ENCODE measurements around the gene PGS1. TPM values are rescaled to one million over a fixed set of nuclear protein-coding genes. Genes with fewer than 3 reads are reported as not detected.

The PGS1 gene
- total RNA-seq, 6 experiments from 2014 or later: 20.2 to 26.1 (median 24.5) TPM

- H3K4me3 Mint-ChIP-seq: peak overlapping the region; percentile 95
- H3K9me3 Mint-ChIP-seq: no peaks in the 10 kb centered on the region
- peak overlapping the region; percentile 97 for H3K27ac Mint-ChIP-seq
- peaks cover 79% of the 10 kb centered on the region for H3K4me1 Mint-ChIP-seq (ENCODE audit: low read depth)
- peaks cover 4% of the 10 kb centered on the region for H3K27me3 Mint-ChIP-seq (ENCODE audit: insufficient read depth)
- peaks cover 35% of the 10 kb centered on the region for H3K36me3 Mint-ChIP-seq (ENCODE audit: low read depth)
- TF ChIP-seq CTCF (IDR thresholded peaks at IDR 0.05): no peak
- no peak for DNase-seq
These were observed 1.9 kb downstream of the PGS1 start for GRCh38 chr17:78380370-78380769.

DNA sequence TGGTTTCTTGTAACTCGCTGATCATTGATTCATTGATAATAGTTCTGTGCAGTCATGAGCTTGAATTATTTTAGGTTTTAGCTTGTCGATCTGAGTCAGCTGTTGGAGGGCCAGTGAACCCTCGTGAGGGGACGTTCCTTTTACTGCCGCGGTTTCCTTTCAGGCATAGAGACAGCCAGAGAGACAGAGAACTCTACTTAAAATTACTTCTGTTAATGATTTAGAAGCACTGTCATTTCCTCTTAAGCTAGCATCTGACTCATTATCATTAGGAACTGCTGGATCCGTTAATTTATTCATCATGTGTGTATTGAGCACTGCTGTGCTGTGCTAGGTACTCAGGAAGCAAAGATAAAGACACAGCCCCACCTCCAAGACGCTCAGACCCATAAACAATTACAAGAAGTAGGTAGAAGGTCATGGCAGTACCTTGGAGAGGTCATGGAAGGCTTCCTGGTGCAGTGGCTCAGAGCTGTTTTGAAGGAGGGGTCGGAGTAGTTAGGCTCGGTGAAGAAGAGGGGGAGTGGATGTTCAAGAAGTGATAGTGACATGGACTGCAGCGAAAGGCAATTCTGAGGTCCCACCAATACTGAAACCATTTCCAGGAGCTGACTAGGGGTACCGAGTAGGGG is 3.3 kb downstream of the PGS1 start:
- peaks cover 79% of the 10 kb centered on the region for H3K4me1 Mint-ChIP-seq (ENCODE audit: low read depth)

GRCh38 chr17:78383725-78384471 is 5.4 kb downstream of the PGS1 start:
- Mint-ChIP-seq H3K4me3 (peak overlapping the region; percentile 66), H3K36me3 (ENCODE audit: low read depth) (peaks cover 44% of the 10 kb centered on the region), H3K4me1 (ENCODE audit: low read depth) (peaks cover 88% of the 10 kb centered on the region), H3K27ac (peak overlapping the region; percentile 96), H3K9me3 (no peaks in the 10 kb centered on the region), H3K27me3 (ENCODE audit: insufficient read depth) (peaks cover 5% of the 10 kb centered on the region)
- DNase-seq: peak; percentile 97
- no peak for TF ChIP-seq CTCF (IDR thresholded peaks at IDR 0.05)

More for the DNA sequence above, 3.3 kb downstream of the PGS1 start:
- peaks cover 6% of the 10 kb centered on the region for H3K27me3 Mint-ChIP-seq (ENCODE audit: insufficient read depth)
- peak overlapping the region; percentile 95 for H3K4me3 Mint-ChIP-seq
- no peaks in the 10 kb centered on the region for H3K9me3 Mint-ChIP-seq
- H3K27ac Mint-ChIP-seq: peak overlapping the region; percentile 97
- H3K36me3 Mint-ChIP-seq (ENCODE audit: low read depth): peaks cover 38% of the 10 kb centered on the region
- DNase-seq: no peak
- TF ChIP-seq CTCF (IDR thresholded peaks at IDR 0.05): no peak

DNA sequence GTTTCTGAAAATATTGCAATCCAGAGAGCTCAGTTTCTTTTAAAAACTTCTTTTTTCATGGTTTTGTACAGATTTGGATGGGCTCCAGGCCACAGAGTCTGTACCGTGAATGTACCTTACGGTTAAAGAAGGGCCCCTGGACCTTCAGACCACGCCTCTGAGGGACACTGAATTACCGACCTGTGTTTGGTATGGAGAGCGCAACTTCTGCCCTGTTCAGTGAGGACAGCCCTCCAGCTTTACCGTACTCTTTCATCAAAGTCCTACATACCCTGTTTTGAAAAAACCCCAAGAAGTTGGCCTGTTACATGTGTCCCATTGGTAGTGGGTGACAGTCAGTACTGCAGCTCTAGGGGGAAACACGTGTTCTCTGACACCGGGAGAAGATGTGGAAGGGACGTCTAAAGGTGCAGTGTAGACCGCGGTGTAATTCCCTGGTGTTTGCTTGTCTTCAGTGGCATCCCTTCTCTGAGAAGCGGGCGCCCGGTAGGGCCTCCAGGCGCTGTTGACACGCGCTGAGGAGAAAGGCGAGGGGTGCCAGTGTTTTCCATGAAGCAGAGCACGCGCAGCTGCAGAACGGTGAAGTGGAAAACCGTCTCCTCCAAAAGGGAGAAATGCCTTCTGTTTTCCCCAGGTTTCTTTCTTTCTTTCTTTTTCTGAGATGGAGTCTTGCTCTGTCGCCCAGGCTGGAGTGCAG is 6.2 kb downstream of the PGS1 start:
- peaks cover 38% of the 10 kb centered on the region for H3K36me3 Mint-ChIP-seq (ENCODE audit: low read depth)
- no peak for DNase-seq
- peak overlapping the region; percentile 96 for H3K27ac Mint-ChIP-seq
- peaks cover 3% of the 10 kb centered on the region for H3K27me3 Mint-ChIP-seq (ENCODE audit: insufficient read depth)
- no peak for TF ChIP-seq CTCF (IDR thresholded peaks at IDR 0.05)
- no peaks in the 10 kb centered on the region for H3K9me3 Mint-ChIP-seq
- peak overlapping the region; percentile 66 for H3K4me3 Mint-ChIP-seq
- peaks cover 81% of the 10 kb centered on the region for H3K4me1 Mint-ChIP-seq (ENCODE audit: low read depth)

GRCh38 chr17:78387977-78388941 is 9.8 kb downstream of the PGS1 start:
- peaks cover 19% of the 10 kb centered on the region for H3K36me3 Mint-ChIP-seq (ENCODE audit: low read depth)
- no peaks in the 10 kb centered on the region for H3K9me3 Mint-ChIP-seq
- peak overlapping the region; percentile 51 for H3K4me3 Mint-ChIP-seq
- peaks cover 2% of the 10 kb centered on the region; the same call in 1 of the 2 replicates for H3K27me3 Mint-ChIP-seq (ENCODE audit: insufficient read depth)
- DNase-seq: peak; percentile 22
- H3K27ac Mint-ChIP-seq: peak overlapping the region; percentile 84
- TF ChIP-seq CTCF (IDR thresholded peaks at IDR 0.05): no peak
- peaks cover 84% of the 10 kb centered on the region for H3K4me1 Mint-ChIP-seq (ENCODE audit: low read depth)
